Panc1 (cell line): ENCODE results near the gene DLG2. TPM values are rescaled to one million over a fixed set of nuclear protein-coding genes. Genes with fewer than 3 reads are reported as not detected.

Experiments used
- ATAC-seq: fragments of 200-7000 bp; cut with Tn5 transposase; 2 replicates; pipeline ENCODE4 v1.9.1; 2020; ENCODE audit warnings: mild to moderate bottlenecking, moderate library complexity
- BruUV-seq: library from RNA; stranded (reverse); fragments of 400-500 nt; replicated peaks from 2 replicates; lab custom pipeline; 2021; lab: Mats Ljungman, UMichigan
- CTCF ChIA-PET: fragments of 300-600 bp; sonication (Branson Sonifier 250); formaldehyde crosslinking; loops from one replicate; lab custom pipeline; 2022; ENCODE audit warnings: antibody characterized with exemption; lab: Charles Lee
- POLR2A ChIA-PET: fragments of 300-600 bp; sonication (Branson Sonifier 250); formaldehyde crosslinking; loops from one replicate; lab custom pipeline; 2022; ENCODE audit warnings: antibody characterized with exemption; lab: Charles Lee
- DNase-seq: peaks from one replicate; pipeline ENCODE4 v3.0.0-alpha.2; 2010; ENCODE audit warnings: low read depth, low spot score
- H3K27ac ChIP-seq: 2 replicates; pipeline ENCODE4 v1.5.1; 2011; ENCODE audit warnings: mild to moderate bottlenecking, low read length, inconsistent platforms
- H3K27me3 ChIP-seq: fragments of 200-500 bp; sonication (Bioruptor generic); 2 replicates; pipeline ENCODE4 v1.6.0; 2014; ENCODE audit warnings: low read length, inconsistent platforms; ENCODE audit not compliant: control insufficient read depth, insufficient read depth
- H3K36me3 ChIP-seq: fragments of 200-500 bp; sonication (Bioruptor generic); 2 replicates; pipeline ENCODE4 v1.5.1; 2014; ENCODE audit warnings: inconsistent platforms, mild to moderate bottlenecking, low read length, moderate library complexity; ENCODE audit not compliant: control insufficient read depth, insufficient read depth
- H3K4me1 ChIP-seq: 2 replicates; pipeline ENCODE4 v1.5.1; 2011; ENCODE audit warnings: inconsistent platforms, mild to moderate bottlenecking, low read length, moderate library complexity; ENCODE audit not compliant: control insufficient read depth, insufficient read depth
- H3K4me3 ChIP-seq, 2 experiments: 2 replicates each; pipeline ENCODE4 v1.5.1; 2011 to 2012; ENCODE audit warnings: low read depth in 2 of 2, low read length in 2 of 2, mild to moderate bottlenecking in 2 of 2, inconsistent platforms in 1 of 2, moderate library complexity in 1 of 2
- H3K9me3 ChIP-seq: fragments of 200-500 bp; sonication (Bioruptor generic); 2 replicates; pipeline ENCODE4 v1.5.1; 2014; ENCODE audit warnings: low read depth, mild to moderate bottlenecking, inconsistent platforms, low read length, moderate library complexity; ENCODE audit not compliant: control insufficient read depth, insufficient read depth
- CTCF ChIP-seq: fragments of 450-650 bp; IDR thresholded peaks from 2 replicates; pipeline ENCODE4 v1.5.1; 2017; ENCODE audit warnings: mild to moderate bottlenecking
- POLR2AphosphoS5 ChIP-seq: IDR thresholded peaks from 2 replicates; pipeline ENCODE4 v1.6.1; 2012; ENCODE audit warnings: mild to moderate bottlenecking, low read depth, low read length, moderate library complexity
- REST ChIP-seq, 2 experiments: IDR thresholded peaks; 2 replicates each; pipeline ENCODE4 v1.6.1; 2011 to 2012; ENCODE audit warnings: low read depth in 2 of 2, control low read depth in 1 of 2, low read length in 1 of 2, mild to moderate bottlenecking in 1 of 2, moderate library complexity in 1 of 2; ENCODE audit not compliant: insufficient read depth in 1 of 2
- SIN3A ChIP-seq: IDR thresholded peaks from 2 replicates; pipeline ENCODE4 v1.6.1; 2012; ENCODE audit warnings: low read depth, mild to moderate bottlenecking, low read length, moderate library complexity, borderline replicate concordance; ENCODE audit not compliant: insufficient read depth
- TCF7L2 ChIP-seq: IDR thresholded peaks from 2 replicates; pipeline ENCODE4 v1.6.1; 2011; ENCODE audit warnings: mild to moderate bottlenecking, low read depth, low read length, inconsistent platforms
- in situ Hi-C: cut with HindIII; loops from 2 replicates; pipeline ENCODE4 v1.10.0; 2016; ENCODE audit warnings: low sequenced_read_pairs, low pct_unique_long_range_greater_than_20kb
- intact Hi-C: fragments of 100-400 bp; cut with micrococcal nuclease; formaldehyde crosslinking; loops from one replicate; pipeline ENCODE4 v1.10.0; 2022; ENCODE audit not compliant: unreplicated experiment
- total RNA-seq: library from RNA; stranded (reverse); gene quantifications from one replicate; pipeline ENCODE4 v1.2.1, GENCODE V29; 2021; ENCODE audit not compliant: unreplicated experiment

The DLG2 gene
- total RNA-seq, 1 experiment from 2014 or later = 4.2 TPM

DNA sequence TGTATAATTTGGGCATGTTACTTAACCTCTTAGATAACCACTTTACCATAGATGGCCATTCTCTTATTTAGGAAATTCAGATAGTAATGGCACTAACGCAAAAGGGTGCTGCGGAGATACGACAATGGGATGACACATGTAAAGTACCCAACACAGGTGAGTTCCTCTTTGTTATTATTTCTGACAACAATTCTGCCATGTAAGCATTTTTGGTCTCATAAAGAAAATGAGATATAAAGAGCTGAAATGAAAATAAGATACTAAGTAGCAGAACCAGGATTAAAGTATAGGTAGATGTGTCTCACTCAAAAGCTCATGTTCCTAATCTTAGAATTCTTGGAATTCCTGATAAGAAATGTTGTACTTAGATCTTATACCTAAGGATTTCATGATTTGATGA, 2080.8 kb downstream of the DLG2 start:
- Histone ChIP-seq H3K36me3 (no peaks in the 10 kb centered on the region), H3K4me1 (no peaks in the 10 kb centered on the region), H3K27me3 (no peaks in the 10 kb centered on the region), H3K27ac (no peak overlapping the region), H3K4me3 (no peak overlapping the region), H3K9me3 (no peaks in the 10 kb centered on the region)
- no peak for TF ChIP-seq CTCF
- DNase-seq (no peak), ATAC-seq (no peak)
- CTCF ChIA-PET = no interaction called here
- in situ Hi-C loops (no loop called here), intact Hi-C loops (no loop called here)
- BruUV-seq = no TSS peak
- POLR2A ChIA-PET = no interaction called here

GRCh38 chr11:83545494-83546260, 2081.5 kb downstream of the DLG2 start:
- Histone ChIP-seq H3K36me3 (no peaks in the 10 kb centered on the region), H3K27me3 (no peaks in the 10 kb centered on the region), H3K4me3 (no peak overlapping the region), H3K4me1 (no peaks in the 10 kb centered on the region), H3K27ac (no peak overlapping the region), H3K9me3 (no peaks in the 10 kb centered on the region)
- no TSS peak for BruUV-seq
- CTCF ChIA-PET = no interaction called here
- TF ChIP-seq SIN3A = no peak
- in situ Hi-C loops (no loop called here), intact Hi-C loops (no loop called here)
- DNase-seq = no peak
- POLR2A ChIA-PET = no interaction called here
- no peak for ATAC-seq

- H3K36me3 ChIP-seq = no peaks in the 10 kb centered on the region
- no peak for DNase-seq
- ChIA-PET CTCF (no interaction called here), POLR2A (no interaction called here)
- no peak for ATAC-seq
- H3K4me3 ChIP-seq = no peak overlapping the region
- intact Hi-C loops (no loop called here), in situ Hi-C loops (no loop called here)
- H3K4me1 ChIP-seq = no peaks in the 10 kb centered on the region
- H3K9me3 ChIP-seq = no peaks in the 10 kb centered on the region
- H3K27ac ChIP-seq = no peak overlapping the region
- no TSS peak for BruUV-seq
- TF ChIP-seq SIN3A = no peak
- no peak for TF ChIP-seq TCF7L2
- TF ChIP-seq CTCF = no peak
- TF ChIP-seq POLR2AphosphoS5 = no peak
- TF ChIP-seq REST (IDR thresholded peaks at IDR 0.05; ENCODE audit: insufficient read depth in 1 of 2, low read depth in 2 of 2, low read length in 1 of 2) = no peak
- no peaks in the 10 kb centered on the region; the same call in 1 of the 2 replicates for H3K27me3 ChIP-seq
Observed at GRCh38 chr11:83544846-83545245, 2082.3 kb downstream of the DLG2 start.
